Activated B cell treated with CpG ODN at 0.5 μM for 24 hours (primary cell): ENCODE measurements around the gene NEURL3. TPM values are rescaled to one million over a fixed set of nuclear protein-coding genes. Genes with fewer than 3 reads are reported as not detected.

Source experiments
- ATAC-seq: fragments of 200-7000 bp; cut with Tn5 transposase; one replicate; pipeline ENCODE4 v1.10.0; 2021; ENCODE audit warnings: low read depth, mild to moderate bottlenecking, moderate library complexity
- CTCF ChIA-PET: fragments of 350-600 bp; sonication (Branson Sonifier 250); formaldehyde crosslinking; loops from one replicate; lab custom pipeline; 2021; ENCODE audit warnings: antibody characterized with exemption; lab: Charles Lee
- POLR2A ChIA-PET: fragments of 350-600 bp; sonication (Branson Sonifier 250); formaldehyde crosslinking; loops from one replicate; lab custom pipeline; 2021; ENCODE audit warnings: antibody characterized with exemption; lab: Charles Lee
- DNase-seq: peaks from one replicate; pipeline ENCODE4 v3.0.0; 2022
- H3K27ac Mint-ChIP-seq: one replicate; pipeline ENCODE4 v1.8.0; 2020; ENCODE audit warnings: mixed read lengths
- H3K27me3 Mint-ChIP-seq: one replicate; pipeline ENCODE4 v1.8.0; 2021; ENCODE audit warnings: mixed read lengths
- H3K36me3 Mint-ChIP-seq: one replicate; pipeline ENCODE4 v1.8.0; 2021; ENCODE audit warnings: low read depth, mixed read lengths
- H3K4me1 Mint-ChIP-seq: one replicate; pipeline ENCODE4 v1.8.0; 2021; ENCODE audit warnings: mixed read lengths
- H3K4me3 Mint-ChIP-seq: one replicate; pipeline ENCODE4 v1.8.0; 2020; ENCODE audit warnings: mild to moderate bottlenecking, mixed read lengths
- H3K9me3 Mint-ChIP-seq: one replicate; pipeline ENCODE4 v1.8.0; 2020; ENCODE audit warnings: mixed read lengths
- CTCF ChIP-seq: fragments of 200-600 bp; IDR thresholded peaks from one replicate; pipeline ENCODE4 v1.8.0; 2022; ENCODE audit warnings: antibody characterized with exemption, mild to moderate bottlenecking
- intact Hi-C: fragments of 100-400 bp; cut with micrococcal nuclease; formaldehyde crosslinking; loops from one replicate; pipeline ENCODE4 v1.15.1; 2024
- total RNA-seq: library from RNA; stranded (reverse); gene quantifications from 2 replicates; pipeline ENCODE4 v1.2.3, GENCODE V29; 2022

NEURL3 gene
- total RNA-seq, 1 donor from 2014 or later, result not detected

- ATAC-seq (no peak), DNase-seq (no peak)
- CTCF ChIA-PET, result interaction anchor here (1.4 kb wide), 1 partner anchor 32 kb away, joined by 4 read pairs; no protein-coding TSS in a partner anchor
- Mint-ChIP-seq H3K27ac (no peak overlapping the region), H3K4me1 (peaks cover 5% of the 10 kb centered on the region), H3K4me3 (no peak overlapping the region), H3K27me3 (peaks cover 2% of the 10 kb centered on the region), H3K9me3 (no peaks in the 10 kb centered on the region), H3K36me3 (no peaks in the 10 kb centered on the region)
- POLR2A ChIA-PET, result no interaction called here
- no peak for TF ChIP-seq CTCF
- intact Hi-C loops, result no loop called here
Measured at GRCh38 chr2:96477458-96477857, 27.7 kb downstream of the NEURL3 start.

- Mint-ChIP-seq H3K27ac (no peak overlapping the region), H3K4me1 (peaks cover 7% of the 10 kb centered on the region), H3K36me3 (no peaks in the 10 kb centered on the region), H3K4me3 (no peak overlapping the region), H3K9me3 (no peaks in the 10 kb centered on the region), H3K27me3 (peaks cover 7% of the 10 kb centered on the region)
- TF ChIP-seq CTCF, result no peak
- DNase-seq, result no peak
- POLR2A ChIA-PET, result no interaction called here
- no peak for ATAC-seq
- CTCF ChIA-PET, result no interaction called here
- intact Hi-C loops, result loop anchor here (2.0 kb wide), 1 partner anchor 15 kb away; no protein-coding TSS in a partner anchor
Measured at GRCh38 chr2:96471772-96472171, 33.4 kb downstream of the NEURL3 start.

- no peaks in the 10 kb centered on the region for H3K36me3 Mint-ChIP-seq
- ChIA-PET CTCF (no interaction called here), POLR2A (no interaction called here)
- intact Hi-C loops, result loop anchor here (1.0 to 2.0 kb wide), 3 partner anchors 16 to 84 kb away; no protein-coding TSS in a partner anchor
- no peak overlapping the region for H3K27ac Mint-ChIP-seq
- peaks cover 7% of the 10 kb centered on the region for H3K27me3 Mint-ChIP-seq
- TF ChIP-seq CTCF, result peak; percentile 50
- peaks cover 7% of the 10 kb centered on the region for H3K4me1 Mint-ChIP-seq
- DNase-seq (peak; percentile 52), ATAC-seq (peak; percentile 76)
- H3K9me3 Mint-ChIP-seq, result no peaks in the 10 kb centered on the region
- H3K4me3 Mint-ChIP-seq, result no peak overlapping the region
Measured at GRCh38 chr2:96470636-96471035, 34.5 kb downstream of the NEURL3 start.

GRCh38 chr2:96470109-96470508 is 35.0 kb downstream of the NEURL3 start:
- Mint-ChIP-seq H3K36me3 (no peaks in the 10 kb centered on the region), H3K4me3 (no peak overlapping the region), H3K27ac (no peak overlapping the region), H3K27me3 (peaks cover 7% of the 10 kb centered on the region), H3K4me1 (peaks cover 6% of the 10 kb centered on the region), H3K9me3 (no peaks in the 10 kb centered on the region)
- intact Hi-C loops, result loop anchor here (1.0 to 2.0 kb wide), 3 partner anchors 17 to 84 kb away; no protein-coding TSS in a partner anchor
- no peak for ATAC-seq
- no peak for TF ChIP-seq CTCF
- POLR2A ChIA-PET, result no interaction called here
- CTCF ChIA-PET, result interaction anchor here (0.8 to 1.7 kb wide), 4 partner anchors 26 to 85 kb away, joined by 3 to 9 read pairs (median 3); no protein-coding TSS in a partner anchor
- no peak for DNase-seq

- TF ChIP-seq CTCF, result no peak
- no peak for DNase-seq
- ChIA-PET CTCF (interaction anchor here (1.7 kb wide), 1 partner anchor 86 kb away, joined by 9 read pairs; no protein-coding TSS in a partner anchor), POLR2A (no interaction called here)
- peaks cover 7% of the 10 kb centered on the region for H3K27me3 Mint-ChIP-seq
- intact Hi-C loops, result no loop called here
- H3K4me3 Mint-ChIP-seq, result no peak overlapping the region
- H3K4me1 Mint-ChIP-seq, result peaks cover 2% of the 10 kb centered on the region
- H3K27ac Mint-ChIP-seq, result no peak overlapping the region
- no peaks in the 10 kb centered on the region for H3K9me3 Mint-ChIP-seq
- H3K36me3 Mint-ChIP-seq, result no peaks in the 10 kb centered on the region
- ATAC-seq, result no peak
Measured at GRCh38 chr2:96468904-96469303, 36.3 kb downstream of the NEURL3 start.
